HG02759 (cell line): ENCODE data around the gene PTTG1IP2.

Source experiments
- ATAC-seq: cut with Tn5 transposase; IDR thresholded peaks from one replicate; pipeline ENCODE4 v1.9.1; 2021; ENCODE audit warnings: mild to moderate bottlenecking, moderate library complexity; ENCODE audit not compliant: unreplicated experiment

The PTTG1IP2 gene

GRCh38 chr7:90474284-90475210 is 5.1 kb downstream of the PTTG1IP2 start:
- ATAC-seq: no peak

GRCh38 chr7:90483251-90483650 is 13.8 kb downstream of the PTTG1IP2 start:
- no peak for ATAC-seq

GRCh38 chr7:90484706-90485105 is 15.3 kb downstream of the PTTG1IP2 start:
- ATAC-seq: no peak

GRCh38 chr7:90485734-90486316 is 16.4 kb downstream of the PTTG1IP2 start:
- no peak for ATAC-seq

- ATAC-seq: no peak
These were observed 18.4 kb downstream of the PTTG1IP2 start for GRCh38 chr7:90487808-90488207.

- ATAC-seq: no peak
These were observed 18.8 kb downstream of the PTTG1IP2 start for GRCh38 chr7:90488220-90488619.

- no peak for ATAC-seq
These were observed 22.8 kb downstream of the PTTG1IP2 start for GRCh38 chr7:90492250-90492649.

- no peak for ATAC-seq
These were observed 25.8 kb downstream of the PTTG1IP2 start for GRCh38 chr7:90495241-90495640.

- ATAC-seq: no peak
These were observed 33.1 kb downstream of the PTTG1IP2 start for GRCh38 chr7:90502539-90502938.

- peak; percentile 66 for ATAC-seq
These were observed 33.9 kb downstream of the PTTG1IP2 start for GRCh38 chr7:90503367-90503766.

- ATAC-seq: no peak
These were observed 38.3 kb downstream of the PTTG1IP2 start for GRCh38 chr7:90507692-90508091.

GRCh38 chr7:90511776-90512175 is 42.3 kb downstream of the PTTG1IP2 start:
- ATAC-seq: no peak

- ATAC-seq: no peak
These were observed 43.4 kb downstream of the PTTG1IP2 start for GRCh38 chr7:90512821-90513254.

GRCh38 chr7:90516257-90516656 is 46.8 kb downstream of the PTTG1IP2 start:
- ATAC-seq: no peak

- no peak for ATAC-seq
These were observed 49.2 kb downstream of the PTTG1IP2 start for GRCh38 chr7:90518630-90519029.

GRCh38 chr7:90520484-90520883 is 51.0 kb downstream of the PTTG1IP2 start:
- ATAC-seq: no peak

- no peak for ATAC-seq
These were observed 60.8 kb downstream of the PTTG1IP2 start for GRCh38 chr7:90530263-90530662.

GRCh38 chr7:90532231-90532929 is 62.9 kb downstream of the PTTG1IP2 start:
- ATAC-seq: peak; percentile 46

GRCh38 chr7:90536449-90536848 is 67.0 kb downstream of the PTTG1IP2 start:
- peak; percentile 81 for ATAC-seq

- no peak for ATAC-seq
These were observed 69.0 kb downstream of the PTTG1IP2 start for GRCh38 chr7:90538405-90538804.

GRCh38 chr7:90540406-90540805 is 71.0 kb downstream of the PTTG1IP2 start:
- ATAC-seq: no peak

- ATAC-seq: no peak
These were observed 81.6 kb downstream of the PTTG1IP2 start for GRCh38 chr7:90551036-90551435.
